GM18505 (cell line): Measurements from ENCODE around the gene SLC1A1.
"Not testable (repeated sequence)": the region's sequence is repeated elsewhere in the genome, so short reads cannot be mapped to it uniquely, and the experiment has no call there.

Source experiments
- ATAC-seq: cut with Tn5 transposase; IDR thresholded peaks from one replicate; pipeline ENCODE4 v1.9.1; 2021; ENCODE audit not compliant: unreplicated experiment
- POLR2A ChIP-seq: IDR thresholded peaks from 4 replicates; pipeline ENCODE4 v1.6.1; 2011; ENCODE audit warnings: borderline replicate concordance; ENCODE audit not compliant: insufficient read depth, insufficient read length; ENCODE audit errors: extremely low read depth

SLC1A1 gene

DNA sequence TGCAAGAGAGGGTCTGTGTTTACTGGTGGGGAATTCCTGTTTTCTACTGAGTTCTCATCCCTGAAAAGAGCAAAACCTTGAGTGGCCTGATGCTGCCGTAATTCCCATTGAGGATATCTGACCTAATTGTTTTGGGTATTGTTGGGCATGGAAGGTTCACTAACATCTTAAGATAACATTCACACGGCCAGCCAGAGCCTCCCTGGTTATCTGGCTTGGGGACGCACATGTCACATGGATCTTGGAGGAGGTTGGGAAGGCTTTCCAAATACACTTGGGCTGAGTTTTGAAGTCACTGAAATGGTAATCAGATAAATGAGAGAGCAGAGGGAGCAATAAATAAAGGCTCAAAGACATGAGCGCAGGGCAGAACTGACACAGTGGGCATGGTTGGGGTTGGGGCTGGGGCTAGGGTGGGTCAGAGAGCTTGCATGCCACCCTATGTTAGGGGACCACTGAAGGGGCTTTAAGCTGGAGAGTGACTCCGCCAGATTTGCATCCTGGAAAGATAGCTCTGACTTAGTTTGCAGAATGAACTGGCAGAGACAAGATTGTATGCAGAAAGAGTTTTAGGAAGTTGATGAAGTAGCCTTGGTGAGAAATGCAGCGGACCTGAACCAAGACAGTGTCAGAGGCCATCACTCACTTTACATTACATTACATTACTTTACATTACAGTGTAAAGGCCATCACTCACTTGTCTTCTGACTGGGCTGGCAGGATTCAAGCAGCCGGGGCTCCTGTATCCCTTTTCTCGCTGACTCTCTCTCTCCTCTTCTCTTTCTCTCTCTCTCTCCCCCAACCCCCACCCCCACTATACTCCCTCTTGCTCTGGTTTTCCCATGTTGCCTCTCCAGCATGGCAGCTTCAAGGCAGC is 24.2 kb downstream of the SLC1A1 start:
- TF ChIP-seq POLR2A, result no peak
- no peak for ATAC-seq

DNA sequence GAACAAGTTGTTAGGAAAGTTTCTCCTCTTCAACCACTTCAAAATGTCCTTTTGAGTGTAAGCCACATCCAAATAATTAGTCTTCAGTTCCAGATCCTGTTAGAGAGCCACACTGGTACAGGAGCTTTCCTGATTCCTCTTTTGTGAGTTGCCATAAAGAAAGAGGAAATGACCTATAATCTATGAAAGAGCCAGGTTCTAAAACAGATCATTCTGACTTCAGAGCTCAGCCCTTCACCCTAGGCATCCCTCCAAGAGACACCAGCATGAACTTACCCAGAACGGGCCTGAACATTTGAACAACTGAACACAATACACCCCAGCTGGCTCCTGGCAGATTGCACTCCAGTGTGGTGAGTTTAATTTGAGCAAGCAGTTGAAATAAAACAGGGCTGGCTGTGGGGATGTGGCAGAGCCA is 25.7 kb downstream of the SLC1A1 start:
- no peak for TF ChIP-seq POLR2A
- no peak for ATAC-seq

DNA sequence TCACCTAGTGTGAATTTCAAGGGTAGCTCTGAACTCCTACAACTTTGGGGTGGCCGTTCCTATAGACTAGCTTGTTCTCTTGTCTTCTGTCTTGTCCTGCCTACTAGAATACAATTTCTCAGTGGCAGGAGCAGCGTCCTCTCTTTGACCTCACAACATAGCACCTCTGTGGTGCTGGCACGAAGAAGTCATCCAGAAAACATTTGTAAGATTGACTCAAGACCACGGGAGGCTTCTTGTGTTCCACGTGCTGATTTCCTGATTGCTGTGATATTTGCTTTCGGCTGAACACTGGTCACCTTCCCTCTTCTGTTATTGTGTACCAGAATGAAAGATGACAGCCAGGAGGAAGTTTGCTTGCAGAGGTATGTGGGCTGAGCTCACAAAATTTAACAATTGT is 27.0 kb downstream of the SLC1A1 start:
- no peak for ATAC-seq
- no peak for TF ChIP-seq POLR2A

DNA sequence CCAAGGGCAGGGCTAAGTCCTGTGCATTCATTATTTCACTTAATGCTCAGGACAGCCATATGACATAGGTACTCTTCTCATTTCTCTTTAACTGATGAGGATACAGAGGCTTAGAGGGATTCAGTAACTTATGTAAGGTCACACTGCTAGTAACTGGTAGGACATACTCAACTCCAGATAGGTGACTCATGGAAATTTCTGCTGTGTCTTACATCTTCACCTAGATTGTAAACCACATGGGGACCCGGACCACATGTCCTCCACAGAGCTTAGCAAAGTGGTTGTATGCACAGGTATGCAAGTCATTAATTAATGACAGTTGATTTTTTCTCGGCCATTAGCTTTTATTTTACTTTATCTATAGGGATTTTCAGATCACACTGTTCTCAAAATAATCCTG is 29.3 kb downstream of the SLC1A1 start:
- no peak for ATAC-seq
- no peak for TF ChIP-seq POLR2A

DNA sequence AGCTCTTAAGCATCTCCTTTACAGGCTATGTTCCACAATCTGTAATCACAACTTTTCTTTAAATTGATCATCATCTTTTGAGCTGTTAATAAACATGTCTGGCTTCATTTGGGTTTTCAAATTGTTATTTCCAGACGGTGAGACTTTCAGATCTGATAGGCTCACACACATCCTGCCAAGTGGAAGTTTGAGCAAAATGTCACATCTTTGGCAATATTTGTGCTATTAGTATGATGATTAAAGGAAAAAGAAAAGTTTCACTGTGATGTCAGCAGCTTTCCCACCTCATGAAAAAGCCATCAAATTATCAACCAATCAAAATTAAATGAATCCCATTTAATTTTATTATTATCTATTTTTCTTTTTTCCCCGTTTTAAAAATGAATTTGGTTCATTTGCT is 29.8 kb downstream of the SLC1A1 start:
- no peak for ATAC-seq
- no peak for TF ChIP-seq POLR2A

DNA sequence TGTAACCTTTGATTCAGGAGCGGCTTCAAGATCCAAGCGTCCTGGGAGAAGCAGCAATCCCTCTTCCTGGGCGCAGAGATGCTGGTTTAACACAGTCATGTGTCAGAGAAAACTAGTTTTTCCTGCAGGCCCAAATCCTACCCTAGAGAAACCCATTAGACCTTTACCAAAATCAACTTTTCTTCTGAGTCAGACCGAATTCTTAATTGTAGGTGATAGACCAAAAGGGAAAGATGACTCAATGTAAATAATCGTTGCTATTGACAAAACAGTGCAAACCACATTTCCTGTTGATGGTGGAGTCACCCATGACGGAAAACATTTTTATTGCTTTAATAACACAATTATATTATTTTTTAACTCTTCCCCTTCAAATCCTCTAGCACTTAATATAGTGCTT is 40.1 kb downstream of the SLC1A1 start:
- no peak for ATAC-seq
- no peak for TF ChIP-seq POLR2A

DNA sequence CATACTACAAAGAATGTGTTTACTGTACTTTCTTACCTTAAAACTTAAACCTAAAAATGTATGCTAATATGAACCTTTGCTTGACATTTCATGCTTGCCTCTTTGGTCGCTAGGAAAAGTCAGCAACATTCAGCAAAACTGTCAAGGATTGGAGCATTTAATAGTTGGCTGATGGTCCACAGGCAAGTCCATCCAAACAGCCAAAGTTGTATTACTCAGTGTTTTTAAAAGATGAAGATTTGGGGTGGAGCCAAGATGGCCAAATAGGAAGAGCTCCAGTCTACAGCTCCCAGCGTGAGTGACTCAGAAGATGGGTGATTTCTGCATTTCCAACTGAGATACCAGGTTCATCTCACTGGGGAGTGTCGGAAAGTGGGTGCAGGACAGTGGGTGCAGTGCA is 40.6 kb downstream of the SLC1A1 start:
- not testable (repeated sequence) for ATAC-seq

DNA sequence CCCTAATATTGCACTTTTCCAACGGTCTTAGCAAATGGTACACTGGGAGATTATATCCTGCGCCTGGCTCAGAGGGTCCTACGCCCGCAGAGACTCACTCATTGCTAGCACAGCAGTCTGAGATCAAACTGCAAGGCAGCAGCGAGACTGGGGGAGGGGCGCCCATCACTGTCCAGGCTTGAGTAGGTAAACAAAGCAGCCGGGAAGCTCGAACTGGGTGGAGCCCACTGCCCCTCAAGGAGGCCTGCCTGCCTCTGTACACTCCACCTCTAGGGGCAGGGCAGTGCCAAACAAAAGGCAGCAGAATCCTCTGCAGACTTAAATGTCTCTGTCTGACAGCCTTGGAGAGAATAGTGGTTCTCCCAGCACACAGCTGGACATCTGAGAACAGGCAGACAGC is 41.1 kb downstream of the SLC1A1 start:
- ATAC-seq, result not testable (repeated sequence)

DNA sequence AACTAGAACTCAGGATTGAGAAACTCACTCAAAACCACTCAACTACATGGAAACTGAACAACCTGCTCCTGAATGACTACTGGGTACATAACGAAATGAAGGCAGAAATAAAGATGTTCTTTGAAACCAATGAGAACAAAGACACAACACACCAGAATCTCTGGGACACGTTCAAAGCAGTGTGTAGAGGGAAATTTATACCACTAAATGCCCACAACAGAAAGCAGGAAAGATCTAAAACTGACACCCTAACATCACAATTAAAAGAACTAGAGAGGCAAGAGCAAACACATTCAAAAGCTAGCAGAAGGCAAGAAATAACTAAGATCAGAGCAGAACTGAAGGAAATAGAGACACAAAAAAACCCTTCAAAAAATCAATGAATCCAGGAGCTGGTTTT is 43.6 kb downstream of the SLC1A1 start:
- not testable (repeated sequence) for ATAC-seq

DNA sequence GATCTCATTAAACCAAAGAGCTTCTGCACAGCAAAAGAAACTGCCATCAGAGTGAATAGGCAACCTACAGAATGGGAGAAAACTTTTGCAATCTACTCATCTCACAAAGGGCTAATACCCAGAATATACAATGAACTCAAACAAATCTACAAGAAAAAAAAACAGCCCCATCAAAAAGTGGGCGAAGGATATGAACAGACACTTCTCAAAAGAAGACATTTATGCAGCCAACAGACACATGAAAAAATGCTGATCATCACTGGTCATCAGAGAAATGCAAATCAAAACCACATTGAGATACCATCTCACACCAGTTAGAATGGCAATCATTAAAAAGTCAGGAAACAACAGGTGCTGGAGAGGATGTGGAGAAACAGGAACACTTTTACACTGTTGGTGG is 45.9 kb downstream of the SLC1A1 start:
- not testable (repeated sequence) for ATAC-seq

DNA sequence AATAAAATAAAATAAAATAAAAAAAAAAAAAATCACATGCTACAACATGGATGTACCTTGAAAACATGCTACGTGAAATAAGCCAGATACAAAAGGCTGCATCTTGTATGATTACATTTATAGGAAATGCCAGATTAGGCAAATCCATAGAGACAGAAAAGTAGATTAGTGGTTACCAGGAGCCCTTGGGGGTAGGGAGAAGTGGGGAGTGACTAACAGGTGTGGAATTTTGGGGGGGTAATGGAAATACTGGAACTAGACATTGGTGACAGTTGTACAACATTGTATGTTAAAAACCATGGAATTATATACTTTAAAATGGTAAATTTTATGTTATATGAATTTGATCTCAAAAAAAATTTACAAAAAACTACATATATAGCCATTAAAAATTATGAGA is 47.3 kb downstream of the SLC1A1 start:
- no peak for TF ChIP-seq POLR2A
- ATAC-seq, result no peak

DNA sequence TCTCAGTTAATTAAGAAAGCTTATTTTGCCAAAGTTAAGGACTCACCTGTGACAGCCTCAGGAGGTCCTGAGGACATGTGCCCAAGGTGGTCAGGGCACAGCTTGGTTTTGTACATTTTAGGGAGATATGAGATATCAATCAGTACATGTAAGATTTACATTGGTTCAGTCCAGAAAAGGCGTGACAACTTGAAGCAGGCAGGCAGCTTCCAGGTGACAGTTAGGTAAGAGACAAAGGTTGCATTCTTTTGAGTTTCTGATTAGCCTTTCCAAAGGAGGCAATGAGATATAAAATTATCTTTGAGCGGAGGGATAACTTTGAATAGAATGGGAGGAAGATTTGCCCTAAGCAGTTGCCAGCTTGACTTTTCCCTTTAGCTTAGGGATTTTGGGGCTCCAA is 47.8 kb downstream of the SLC1A1 start:
- no peak for TF ChIP-seq POLR2A
- ATAC-seq, result no peak

DNA sequence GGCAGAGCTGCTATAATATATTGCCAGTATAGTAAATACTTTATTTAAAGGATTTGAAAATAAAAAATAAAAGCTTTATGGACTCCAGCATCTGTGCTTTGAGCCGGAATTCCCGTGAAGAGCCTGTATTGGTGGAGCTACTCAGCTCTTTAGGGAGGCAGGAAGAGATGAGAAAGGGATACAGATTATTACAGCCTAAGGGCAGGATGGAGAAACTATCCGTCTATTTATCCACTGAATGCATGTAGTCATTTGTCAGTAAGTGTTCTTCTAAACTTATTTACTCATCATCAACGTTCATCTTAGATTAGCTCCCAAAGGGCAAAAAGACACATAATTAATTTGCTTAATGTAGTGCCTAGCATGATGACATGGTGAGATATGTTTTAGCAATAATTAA is 48.4 kb downstream of the SLC1A1 start:
- ATAC-seq, result no peak
- TF ChIP-seq POLR2A, result no peak

DNA sequence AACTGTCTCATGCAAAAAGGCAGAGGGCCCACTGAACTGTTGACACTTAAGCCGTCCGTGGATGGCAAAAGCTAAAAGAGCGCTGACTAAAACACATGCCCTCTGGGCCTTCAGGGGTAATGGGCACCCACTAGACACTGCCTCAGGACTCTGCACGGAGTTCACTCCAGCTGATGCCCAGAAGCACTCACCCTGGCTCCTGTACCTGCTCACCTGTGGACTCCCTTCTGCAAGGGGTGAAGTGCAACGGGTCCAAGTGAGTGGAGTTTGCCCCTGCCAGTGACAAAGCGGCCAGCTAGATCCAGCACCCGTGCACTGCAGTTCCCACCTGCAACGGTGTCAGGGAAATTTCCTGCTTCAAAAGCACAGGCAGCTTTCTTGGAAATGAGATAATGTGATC is 50.2 kb downstream of the SLC1A1 start:
- no peak for ATAC-seq
- TF ChIP-seq POLR2A, result no peak

DNA sequence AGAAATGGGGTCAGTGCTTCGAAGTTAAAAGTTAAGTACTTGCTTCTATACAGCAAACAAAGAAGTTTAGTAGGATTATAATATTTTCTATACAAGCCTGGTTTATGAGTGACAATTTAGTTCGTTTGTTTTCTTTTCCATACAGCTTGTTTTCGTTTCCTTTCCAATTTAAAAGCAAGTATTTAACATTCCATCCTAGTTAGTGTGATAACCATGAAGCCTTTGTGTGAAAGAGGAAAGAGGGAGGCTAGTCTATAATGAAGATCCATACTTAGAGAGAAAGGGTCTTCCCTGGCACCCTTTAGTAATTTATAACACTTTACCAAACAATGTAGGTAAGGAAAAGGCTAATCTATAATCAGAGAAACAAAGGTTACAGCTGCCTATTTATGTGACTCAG is 51.0 kb downstream of the SLC1A1 start:
- TF ChIP-seq POLR2A, result no peak
- ATAC-seq, result no peak
